GM20431 (cell line): ENCODE data around the gene ATXN2.

Experiments used
- in situ Hi-C: fragments of 300-500 bp; cut with MseI, MboI; formaldehyde crosslinking; loops from one replicate; pipeline ENCODE4 v1.15.0; 2020; ENCODE audit warnings: low sequenced_read_pairs; ENCODE audit not compliant: unreplicated experiment

Gene ATXN2

DNA sequence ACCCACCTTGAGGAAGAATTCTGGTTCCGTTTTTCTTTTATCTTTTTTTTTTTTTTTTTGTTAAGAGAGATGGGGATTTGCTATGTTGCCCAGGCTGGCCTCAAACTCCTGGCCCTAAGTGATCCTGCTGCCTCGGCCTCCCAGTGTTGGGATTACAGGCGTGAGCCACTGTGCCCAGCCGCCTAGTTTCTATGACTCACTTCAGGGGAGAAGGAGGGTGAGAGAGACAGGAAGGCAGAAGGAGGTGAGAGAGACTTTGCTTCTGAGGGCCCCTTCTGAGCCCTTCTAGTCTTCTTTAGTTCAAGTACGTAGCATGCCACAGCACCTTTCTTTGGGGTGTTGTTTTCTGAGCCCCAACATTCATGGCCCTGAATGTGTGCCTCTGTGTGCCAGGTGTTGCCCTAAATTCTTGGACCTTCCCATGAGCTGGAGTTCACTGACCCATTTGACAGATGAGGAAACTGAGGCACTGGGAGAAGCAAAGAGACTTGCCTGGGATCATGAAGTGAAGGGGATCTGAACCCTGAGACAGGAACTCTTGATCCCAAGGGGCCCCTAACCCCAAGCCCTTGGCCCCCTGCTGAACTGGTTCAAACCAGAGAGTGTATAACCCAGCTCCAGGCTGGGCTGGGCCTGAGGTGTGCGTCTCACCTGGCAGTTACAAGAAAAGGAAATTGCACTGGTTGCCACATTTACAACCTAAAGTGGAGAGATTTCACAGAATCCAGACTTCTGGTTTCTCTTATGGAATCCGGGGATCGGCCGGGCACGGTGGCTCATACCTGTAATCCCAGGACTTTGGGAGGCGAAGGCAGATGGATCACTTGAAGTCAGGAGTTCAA, 172.6 kb downstream of the ATXN2 start:
- in situ Hi-C loops = no loop called here

- in situ Hi-C loops = no loop called here
Measured at GRCh38 chr12:111425655-111426054, 173.5 kb downstream of the ATXN2 start.

DNA sequence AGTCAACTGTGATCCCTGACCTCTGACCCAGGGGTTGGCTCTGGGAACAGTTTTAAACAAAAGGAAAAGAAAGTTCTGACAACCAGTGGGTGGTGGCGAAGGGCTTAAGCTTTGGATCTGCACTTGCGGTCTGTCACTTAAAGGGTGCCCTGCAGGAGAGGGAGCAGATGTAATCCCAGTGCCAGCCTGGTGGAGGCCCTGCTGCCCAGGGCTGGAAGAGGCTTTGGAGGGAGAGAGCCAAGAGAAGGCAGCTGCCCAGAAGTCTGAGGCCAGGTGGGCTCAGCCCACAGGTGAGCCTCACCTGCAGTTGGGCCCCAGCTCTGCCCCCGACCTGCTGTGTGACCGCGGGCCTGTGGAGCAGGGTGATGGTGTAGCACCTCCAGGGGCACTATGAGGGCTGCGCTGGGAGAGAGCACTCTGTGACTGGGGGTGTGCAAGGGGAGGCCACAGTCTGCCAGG, 174.3 kb downstream of the ATXN2 start:
- in situ Hi-C loops = no loop called here

- in situ Hi-C loops = no loop called here
Measured at GRCh38 chr12:111424189-111424792, 174.8 kb downstream of the ATXN2 start.

DNA sequence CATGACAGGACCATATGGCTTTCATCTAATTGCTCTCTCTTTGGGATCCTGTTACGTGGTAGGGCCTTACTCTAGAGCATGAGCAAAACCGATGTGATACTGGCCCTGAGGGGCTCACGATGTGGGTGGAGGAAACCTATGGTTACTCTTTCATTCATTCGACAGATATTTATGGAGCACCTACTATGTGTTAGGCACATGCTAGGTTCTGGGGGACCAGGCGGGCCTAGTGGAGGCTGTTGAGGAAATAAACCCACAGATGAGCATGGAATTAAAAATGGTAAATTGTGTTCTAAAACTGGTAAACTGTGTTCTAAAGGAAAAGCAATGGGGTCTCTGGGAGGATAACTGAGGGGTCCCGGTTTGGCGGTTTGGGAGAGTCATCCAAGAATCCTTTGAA, 178.6 kb downstream of the ATXN2 start:
- in situ Hi-C loops = no loop called here

DNA sequence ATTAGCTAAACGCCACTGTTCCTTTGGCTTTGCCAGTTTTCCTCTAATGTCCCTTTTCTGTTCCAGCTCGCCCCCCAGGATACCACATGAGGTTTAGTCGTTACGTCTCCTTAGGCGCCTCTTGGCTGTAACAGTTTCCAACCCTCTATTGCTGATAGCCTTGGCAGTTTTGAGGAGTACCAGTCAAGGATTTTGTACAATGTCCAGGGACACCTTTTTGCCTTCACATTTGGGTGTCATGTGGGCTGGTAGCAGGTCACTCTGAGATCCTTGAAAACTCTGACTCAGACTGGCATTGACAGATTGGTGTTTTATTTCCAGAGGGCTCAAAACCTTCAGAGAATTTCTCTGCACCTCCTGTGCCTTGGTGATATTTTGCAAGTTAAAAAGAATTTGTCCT, 179.3 kb downstream of the ATXN2 start:
- in situ Hi-C loops = no loop called here

GRCh38 chr12:111418594-111418880, 180.6 kb downstream of the ATXN2 start:
- in situ Hi-C loops = no loop called here

DNA sequence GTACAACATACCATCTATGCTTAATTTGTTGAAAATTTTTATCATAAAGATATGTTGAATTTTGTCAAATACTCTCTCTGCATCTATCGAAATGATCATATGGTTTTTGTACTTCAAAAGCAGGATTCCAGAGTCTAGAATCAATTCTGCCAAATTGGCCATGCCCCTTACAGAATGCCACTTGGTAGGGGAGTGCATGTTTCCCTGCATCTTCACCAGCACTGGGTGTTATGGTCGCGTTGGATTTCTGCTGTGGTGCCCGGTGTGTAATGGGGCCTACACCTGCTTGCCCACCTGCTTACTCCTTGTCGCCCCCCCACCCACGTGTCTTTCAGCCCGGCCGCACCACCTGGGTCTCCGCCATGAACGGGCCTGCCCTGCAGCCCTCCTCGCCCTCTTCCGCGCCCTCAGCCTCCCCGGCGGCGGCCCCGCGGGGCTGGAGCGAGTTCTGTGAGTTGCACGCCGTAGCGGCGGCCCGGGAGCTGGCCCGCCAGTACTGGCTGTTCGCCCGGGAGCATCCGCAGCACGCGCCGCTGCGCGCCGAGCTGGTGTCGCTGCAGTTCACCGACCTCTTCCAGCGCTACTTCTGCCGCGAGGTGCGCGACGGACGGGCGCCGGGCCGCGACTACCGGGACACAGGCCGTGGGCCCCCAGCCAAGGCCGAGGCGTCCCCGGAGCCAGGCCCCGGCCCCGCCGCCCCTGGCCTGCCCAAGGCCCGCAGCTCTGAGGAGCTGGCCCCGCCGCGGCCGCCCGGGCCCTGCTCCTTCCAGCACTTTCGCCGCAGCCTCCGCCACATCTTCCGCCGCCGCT, 181.1 kb downstream of the ATXN2 start:
- in situ Hi-C loops = no loop called here

DNA sequence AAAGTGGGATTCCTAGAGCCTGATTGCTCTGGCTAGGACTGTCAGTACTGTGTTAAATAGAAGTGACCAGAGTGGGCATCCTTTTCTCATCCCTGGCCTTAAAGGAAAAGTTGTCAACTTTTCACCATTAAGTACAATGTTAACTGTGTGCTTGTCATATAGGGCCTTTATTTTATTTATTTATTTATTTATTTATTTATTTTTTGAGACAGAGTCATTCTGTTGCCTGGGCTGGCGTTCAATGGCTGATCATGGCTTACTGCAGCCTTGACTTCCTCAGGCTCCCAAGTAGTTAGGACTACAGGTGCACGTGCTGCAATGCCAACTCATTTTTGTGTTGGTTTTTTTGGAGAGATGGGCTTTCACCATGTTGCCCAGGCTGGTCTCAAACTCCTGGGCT, 181.8 kb downstream of the ATXN2 start:
- in situ Hi-C loops = no loop called here

GRCh38 chr12:111414711-111415252, 184.3 kb downstream of the ATXN2 start:
- in situ Hi-C loops = no loop called here

DNA sequence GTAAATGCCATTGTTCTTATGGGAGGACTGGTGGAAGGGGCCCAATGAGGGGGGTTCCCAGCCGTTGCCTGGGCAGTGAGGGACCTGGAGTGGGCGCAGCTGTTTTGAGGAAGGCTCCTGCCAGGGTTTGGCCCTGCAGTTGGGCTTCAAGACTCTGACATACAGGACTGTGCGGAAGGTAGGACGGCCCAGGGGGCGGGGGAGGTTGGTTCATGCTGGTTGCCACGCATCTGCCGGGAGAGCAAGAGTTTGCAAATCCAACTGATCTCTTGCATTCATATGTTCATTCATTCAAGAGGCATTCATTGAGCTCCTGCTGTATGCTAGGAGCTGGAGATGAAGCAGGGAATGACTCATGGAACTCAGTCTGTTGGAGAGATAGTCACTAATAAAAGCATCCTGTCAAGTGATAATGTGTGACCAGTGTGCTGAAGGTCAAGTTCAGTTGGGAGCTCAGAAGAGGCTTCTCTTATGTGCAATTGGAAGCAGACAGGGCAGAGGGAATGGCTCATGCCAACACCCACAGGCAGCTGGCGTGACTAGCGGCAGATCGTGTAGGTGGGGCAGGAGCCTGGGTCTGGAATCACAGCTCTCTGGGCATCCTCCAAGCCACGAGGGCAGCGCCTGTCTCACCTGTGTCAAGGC, 185.6 kb downstream of the ATXN2 start:
- in situ Hi-C loops = no loop called here

- in situ Hi-C loops = no loop called here
Measured at GRCh38 chr12:111412830-111413441, 186.2 kb downstream of the ATXN2 start.

- in situ Hi-C loops = no loop called here
Measured at GRCh38 chr12:111412007-111412829, 186.9 kb downstream of the ATXN2 start.

DNA sequence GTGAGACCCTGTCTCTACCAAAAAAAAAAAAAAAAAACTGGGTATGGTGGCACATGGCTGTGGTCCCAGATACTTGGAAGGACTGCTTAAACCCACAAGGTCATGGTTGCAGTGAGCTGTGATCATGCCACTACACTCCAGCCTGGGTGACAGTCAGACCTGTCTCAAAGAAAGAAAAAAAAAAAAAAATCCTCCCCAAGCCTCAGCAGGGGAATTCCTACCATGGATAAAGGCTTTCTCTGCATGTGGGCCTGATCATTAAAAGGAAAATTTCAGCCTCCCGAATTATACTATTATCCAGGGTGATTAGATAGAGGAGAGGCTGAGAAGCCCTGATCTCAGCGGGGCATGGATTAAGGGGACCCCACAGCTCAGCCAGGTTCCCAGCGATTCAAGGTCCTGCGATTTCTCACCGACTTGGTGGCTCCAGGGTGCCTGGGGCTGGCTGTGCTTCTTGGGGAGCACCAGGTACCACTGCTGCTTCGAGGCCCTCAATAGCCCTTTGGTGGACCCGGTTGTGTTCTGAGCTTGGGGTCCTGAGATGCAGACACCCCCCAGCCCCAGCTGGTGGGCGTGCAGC, 187.8 kb downstream of the ATXN2 start:
- in situ Hi-C loops = no loop called here

- in situ Hi-C loops = no loop called here
Measured at GRCh38 chr12:111410431-111411184, 188.5 kb downstream of the ATXN2 start.

- in situ Hi-C loops = no loop called here
Measured at GRCh38 chr12:111409780-111410430, 189.2 kb downstream of the ATXN2 start.

DNA sequence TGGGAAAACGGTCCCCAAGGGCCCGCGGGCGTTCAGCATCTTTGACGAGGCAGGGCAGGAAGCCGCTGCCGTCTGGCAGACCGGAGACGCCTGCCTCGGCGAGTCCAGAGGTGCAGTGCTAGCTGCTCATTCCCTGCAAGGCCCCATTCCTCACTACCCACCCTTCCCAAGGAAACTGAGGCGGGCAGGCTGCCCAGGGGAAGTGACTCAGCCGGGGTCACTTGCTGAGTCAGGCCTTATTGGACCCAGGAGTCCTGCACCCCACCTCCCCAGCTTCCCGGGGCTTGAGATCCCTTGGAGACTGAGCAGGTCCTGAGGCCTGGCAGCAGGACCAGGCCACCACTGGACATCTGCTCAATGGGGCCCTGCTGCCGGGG, 189.7 kb downstream of the ATXN2 start:
- in situ Hi-C loops = no loop called here
